Prostate gland (tissue), 2 donors: ENCODE measurements around the gene MN1.

ENCODE experiments used
- CTCF ChIP-seq, 4 experiments: fragments of 200-600 bp in 2 of 4; fragments of 450-650 bp in 2 of 4; sonication (generic) in 2 of 4; IDR thresholded peaks; 1 replicate in 3 of 4; 2 replicates in 1 of 4; pipeline ENCODE4 v1.5.1; 2016 to 2019; ENCODE audit warnings: antibody characterized with exemption in 4 of 4, mild to moderate bottlenecking in 2 of 4, moderate library complexity in 2 of 4
- POLR2A ChIP-seq: fragments of 450-650 bp; IDR thresholded peaks from one replicate; pipeline ENCODE4 v1.6.1; 2016; ENCODE audit warnings: antibody characterized with exemption, mild to moderate bottlenecking

- TF ChIP-seq CTCF (IDR thresholded peaks at IDR 0.05) (no peak), POLR2A (no peak)
Observed at GRCh38 chr22:27815826-27816530, 14.4 kb upstream of the MN1 start.
